K562 (cell line): ENCODE results near the gene SPATA25. TPM values are rescaled to one million over a fixed set of nuclear protein-coding genes. Genes with fewer than 3 reads are reported as not detected.

ENCODE experiments used
- MAFF ChIP-seq: IDR thresholded peaks from 2 replicates; pipeline ENCODE4 v1.6.1; 2012; ENCODE audit warnings: low read length, improper control_type of control experiment
- NCOR1 ChIP-seq: fragments of 450-650 bp; IDR thresholded peaks from 2 replicates; pipeline ENCODE4 v1.6.1; 2016; ENCODE audit warnings: mild to moderate bottlenecking, moderate library complexity
- SMARCE1 ChIP-seq: fragments of 450-650 bp; IDR thresholded peaks from 2 replicates; pipeline ENCODE4 v1.7.1; 2016; ENCODE audit warnings: mild to moderate bottlenecking
- SMC3 ChIP-seq: conservative IDR thresholded peaks from 2 replicates; pipeline ENCODE4 v1.6.1; 2011; ENCODE audit warnings: low read depth, low read length, improper control_type of control experiment; ENCODE audit not compliant: insufficient read depth
- TBP ChIP-seq: optimal IDR thresholded peaks from 2 replicates; pipeline ENCODE3; 2011; ENCODE audit warnings: low read depth, low read length, improper control_type of control experiment
- TFAP4 ChIP-seq: sonication (generic); formaldehyde crosslinking; IDR thresholded peaks from 2 replicates; pipeline ENCODE4 v1.8.0; 2022; ENCODE audit warnings: missing genetic modification reagents, mild to moderate bottlenecking, moderate library complexity, borderline replicate concordance
- ZNF3 ChIP-seq: fragments of 250-450 bp; sonication (Bioruptor Pico); IDR thresholded peaks from 2 replicates; pipeline ENCODE4 v1.5.0; 2021; ENCODE audit warnings: mild to moderate bottlenecking, moderate library complexity
- ZNF324 ChIP-seq: fragments of 250-450 bp; sonication (Bioruptor Pico); IDR thresholded peaks from 2 replicates; pipeline ENCODE4 v1.4.0; 2020; ENCODE audit warnings: mild to moderate bottlenecking
- ZNF384 ChIP-seq: IDR thresholded peaks from 2 replicates; pipeline ENCODE4 v1.6.1; 2012; ENCODE audit warnings: low read depth, low read length, improper control_type of control experiment
- ZNF436 ChIP-seq: fragments of 250-450, 450-650 bp; sonication (Bioruptor Pico); formaldehyde crosslinking; IDR thresholded peaks from 2 replicates; pipeline ENCODE4 v1.7.0; 2020; ENCODE audit warnings: mild to moderate bottlenecking
- polyA plus RNA-seq, 8 experiments: library from polyadenylated mRNA; depleted of rRNA in 4 of 8; stranded (reverse) in 5 of 8; unstranded in 3 of 8; fragments of >200 nt; fragmentation: Nextera tagmentation in 2 of 8; fragmentation: Illumina TruSeq in 1 of 8; extraction: Ambion mirVana in 2 of 8; extraction: Trizol in 1 of 8; gene quantifications; 2 replicates each; pipeline versions ENCODE4 v1.2.1 to v1.2.3, GENCODE V29; 2011 to 2014; ENCODE audit warnings: inconsistent platforms in 1 of 8, missing spikeins in 1 of 8
- total RNA-seq, 7 experiments: library from RNA; depleted of rRNA in 6 of 7; stranded (reverse); fragments of >200 nt in 6 of 7; fragmentation: Illumina TruSeq in 2 of 7; extraction: Trizol in 2 of 7; gene quantifications; 2 replicates each; pipeline versions ENCODE4 v1.2.1 to v1.2.3, GENCODE V29; 2011 to 2021; ENCODE audit warnings: low replicate concordance in 1 of 7
- TF ChIP-seq, protein P1 (sequence below): fragments of 450-650 bp; IDR thresholded peaks from 2 replicates; pipeline ENCODE4 v1.6.1; 2018; ENCODE audit warnings: mild to moderate bottlenecking, low read depth; ENCODE audit not compliant: partially characterized antibody
- TF ChIP-seq, protein P2 (sequence below): fragments of 250-450 bp; sonication (Bioruptor Pico); IDR thresholded peaks from 2 replicates; pipeline ENCODE4 v1.5.0; 2021; ENCODE audit warnings: mild to moderate bottlenecking, borderline replicate concordance
- TF ChIP-seq, protein P3 (sequence below): fragments of 250-450 bp; sonication (Bioruptor Pico); IDR thresholded peaks from 2 replicates; pipeline ENCODE4 v1.8.0; 2022; ENCODE audit warnings: inconsistent platforms, mild to moderate bottlenecking, moderate library complexity, borderline replicate concordance

The SPATA25 gene
- total and polyA plus RNA-seq, 9 of the 15 experiments (the other 6 are each of a cell fraction or from before 2014, with no cell fraction given) = 0.21 to 0.95 (median 0.53) TPM; not detected in 3

GRCh38 chr20:45934586-45935415 is 47.4 kb upstream of the SPATA25 start, which contains the start of gene PCIF1 (continued):
- TF ChIP-seq MAFF (no peak), ZNF324 (no peak), ZNF436 (CRISPR knock-in tag) (no peak), NCOR1 (no peak), TBP (peak; percentile 97), TFAP4 (0 out of 2 replicates have a peak, but pooled peaks have one; percentile 65), SMARCE1 (no peak), SMC3 (no peak), ZNF384 (no peak), ZNF3 (CRISPR knock-in tag) (no peak)
- TF ChIP-seq, protein P1, sequence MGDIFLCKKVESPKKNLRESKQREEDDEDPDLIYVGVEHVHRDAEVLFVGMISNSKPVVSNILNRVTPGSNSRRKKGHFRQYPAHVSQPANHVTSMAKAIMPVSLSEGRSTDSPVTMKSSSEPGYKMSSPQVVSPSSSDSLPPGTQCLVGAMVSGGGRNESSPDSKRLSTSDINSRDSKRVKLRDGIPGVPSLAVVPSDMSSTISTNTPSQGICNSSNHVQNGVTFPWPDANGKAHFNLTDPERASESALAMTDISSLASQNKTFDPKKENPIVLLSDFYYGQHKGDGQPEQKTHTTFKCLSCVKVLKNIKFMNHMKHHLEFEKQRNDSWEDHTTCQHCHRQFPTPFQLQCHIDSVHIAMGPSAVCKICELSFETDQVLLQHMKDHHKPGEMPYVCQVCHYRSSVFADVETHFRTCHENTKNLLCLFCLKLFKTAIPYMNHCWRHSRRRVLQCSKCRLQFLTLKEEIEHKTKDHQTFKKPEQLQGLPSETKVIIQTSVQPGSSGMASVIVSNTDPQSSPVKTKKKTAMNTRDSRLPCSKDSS = no peak
- TF ChIP-seq, protein P2, sequence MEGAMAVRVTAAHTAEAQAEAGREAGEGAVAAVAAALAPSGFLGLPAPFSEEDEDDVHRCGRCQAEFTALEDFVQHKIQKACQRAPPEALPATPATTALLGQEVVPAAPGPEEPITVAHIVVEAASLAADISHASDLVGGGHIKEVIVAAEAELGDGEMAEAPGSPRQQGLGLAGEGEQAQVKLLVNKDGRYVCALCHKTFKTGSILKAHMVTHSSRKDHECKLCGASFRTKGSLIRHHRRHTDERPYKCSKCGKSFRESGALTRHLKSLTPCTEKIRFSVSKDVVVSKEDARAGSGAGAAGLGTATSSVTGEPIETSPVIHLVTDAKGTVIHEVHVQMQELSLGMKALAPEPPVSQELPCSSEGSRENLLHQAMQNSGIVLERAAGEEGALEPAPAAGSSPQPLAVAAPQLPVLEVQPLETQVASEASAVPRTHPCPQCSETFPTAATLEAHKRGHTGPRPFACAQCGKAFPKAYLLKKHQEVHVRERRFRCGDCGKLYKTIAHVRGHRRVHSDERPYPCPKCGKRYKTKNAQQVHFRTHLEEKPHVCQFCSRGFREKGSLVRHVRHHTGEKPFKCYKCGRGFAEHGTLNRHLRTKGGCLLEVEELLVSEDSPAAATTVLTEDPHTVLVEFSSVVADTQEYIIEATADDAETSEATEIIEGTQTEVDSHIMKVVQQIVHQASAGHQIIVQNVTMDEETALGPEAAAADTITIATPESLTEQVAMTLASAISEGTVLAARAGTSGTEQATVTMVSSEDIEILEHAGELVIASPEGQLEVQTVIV (CRISPR knock-in tag) = no peak
- TF ChIP-seq, protein P3, sequence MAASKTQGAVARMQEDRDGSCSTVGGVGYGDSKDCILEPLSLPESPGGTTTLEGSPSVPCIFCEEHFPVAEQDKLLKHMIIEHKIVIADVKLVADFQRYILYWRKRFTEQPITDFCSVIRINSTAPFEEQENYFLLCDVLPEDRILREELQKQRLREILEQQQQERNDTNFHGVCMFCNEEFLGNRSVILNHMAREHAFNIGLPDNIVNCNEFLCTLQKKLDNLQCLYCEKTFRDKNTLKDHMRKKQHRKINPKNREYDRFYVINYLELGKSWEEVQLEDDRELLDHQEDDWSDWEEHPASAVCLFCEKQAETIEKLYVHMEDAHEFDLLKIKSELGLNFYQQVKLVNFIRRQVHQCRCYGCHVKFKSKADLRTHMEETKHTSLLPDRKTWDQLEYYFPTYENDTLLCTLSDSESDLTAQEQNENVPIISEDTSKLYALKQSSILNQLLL (CRISPR knock-in tag) = no peak
